ENCODE measurements around the gene CRB2.

Gene CRB2

GRCh38 chr9:123424552-123425225 is 68.7 kb downstream of the CRB2 start:
- DNase-seq, result no peak

GRCh38 chr9:123425261-123425821 is 69.3 kb downstream of the CRB2 start:
- DNase-seq, result no peak

- no peak for DNase-seq
Measured at GRCh38 chr9:123425836-123426365, 69.9 kb downstream of the CRB2 start.

DNA sequence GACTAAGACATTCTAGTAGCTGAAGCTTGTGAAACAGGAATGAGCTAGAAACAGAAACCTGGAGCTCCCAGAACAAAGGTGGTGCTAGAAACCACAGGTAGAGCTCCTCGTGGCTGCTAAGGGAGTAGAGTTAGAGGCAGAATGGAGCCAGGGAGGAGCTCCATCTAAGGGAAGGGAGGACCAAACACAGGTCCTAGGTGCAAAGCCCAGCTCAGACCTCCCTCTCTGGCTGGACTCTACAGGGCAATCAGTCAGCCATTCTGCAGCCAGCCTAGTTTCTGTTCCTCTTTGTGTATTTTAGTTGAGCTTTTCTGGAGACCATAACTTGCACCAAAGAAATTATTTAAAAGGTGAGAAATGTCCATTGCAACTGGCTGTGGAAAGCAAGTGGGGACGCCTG is 70.4 kb downstream of the CRB2 start:
- no peak for DNase-seq
